Measurements from ENCODE around the gene HEPH.
"Not testable (repeated sequence)": the region's sequence is repeated elsewhere in the genome, so short reads cannot be mapped to it uniquely, and the experiment has no call there.

Gene HEPH

GRCh38 chrX:66163849-66164411 is at the start of gene HEPH:
HEPH (plus strand) TSS chrX:66164247; CDS start chrX:66170571, 6,324 bp downstream.
- DNase-seq (ENCODE audit: low read depth), result no peak

DNA sequence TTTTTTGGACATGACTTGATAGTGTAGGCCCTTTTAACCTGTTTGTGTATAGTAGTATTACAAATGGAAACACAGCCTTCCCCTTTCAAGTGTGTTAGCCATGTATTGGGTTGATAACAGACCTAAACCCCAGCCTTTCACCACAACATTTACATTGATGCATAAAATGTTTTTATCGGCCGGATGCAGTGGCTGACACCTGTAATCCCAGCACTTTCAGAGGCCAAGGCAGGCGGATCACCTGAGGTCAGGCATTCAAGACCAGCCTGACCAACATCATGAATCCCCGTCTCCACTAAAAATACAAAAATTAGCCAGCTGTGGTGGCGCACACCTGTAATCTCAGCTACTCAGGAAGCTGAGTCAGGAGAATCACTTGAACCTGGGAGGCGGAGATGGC is 45.3 kb upstream of the HEPH start:
- not testable (repeated sequence) for DNase-seq (ENCODE audit: low read depth)

- not testable (repeated sequence) for DNase-seq (ENCODE audit: low read depth)
These were observed 42.7 kb upstream of the HEPH start for GRCh38 chrX:66121354-66121753.

DNA sequence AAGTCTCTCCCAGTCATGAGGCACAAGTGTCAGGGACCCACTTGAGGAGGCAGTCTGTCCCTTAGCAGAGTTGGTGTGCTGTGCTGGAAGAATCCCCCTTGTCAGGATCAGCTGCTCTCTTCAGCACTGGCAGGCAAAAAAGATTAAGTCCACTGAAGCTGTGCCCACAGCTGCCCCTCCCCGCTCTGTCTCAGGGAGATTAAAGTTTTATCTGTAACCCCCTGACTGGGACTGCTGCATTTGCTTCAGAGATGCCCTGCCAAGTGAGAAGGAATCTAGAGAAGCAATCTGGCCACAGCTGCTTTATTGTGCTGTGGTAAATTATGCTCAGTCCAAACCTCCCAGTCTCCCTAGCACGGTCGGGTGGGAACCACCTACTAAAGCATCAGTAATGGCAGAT is 37.4 kb upstream of the HEPH start:
- DNase-seq (ENCODE audit: low read depth), result no peak

- DNase-seq (ENCODE audit: low read depth), result no peak
These were observed 33.6 kb upstream of the HEPH start for GRCh38 chrX:66130469-66130868.

GRCh38 chrX:66135284-66135683 is 28.8 kb upstream of the HEPH start:
- not testable (repeated sequence) for DNase-seq (ENCODE audit: low read depth)

DNA sequence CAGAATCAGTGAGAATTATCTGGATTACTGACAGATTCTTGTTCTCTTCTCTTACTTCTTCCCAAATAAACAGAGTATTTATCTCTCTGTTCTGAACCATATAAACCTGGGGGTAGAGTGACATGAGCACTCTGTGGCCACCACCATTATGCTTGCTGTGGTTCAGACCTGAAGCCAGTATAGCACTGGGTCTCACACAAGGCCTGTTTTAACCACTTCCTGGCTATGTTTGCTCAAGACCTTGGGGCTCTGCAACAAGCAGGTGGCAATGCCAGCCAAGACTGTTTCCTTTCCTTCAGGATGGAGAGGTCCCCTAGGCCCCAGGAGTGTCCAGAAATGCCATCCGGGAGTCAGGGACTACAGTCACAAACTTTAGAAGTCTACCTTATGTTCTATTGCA is 21.7 kb upstream of the HEPH start:
- no peak for DNase-seq (ENCODE audit: low read depth)

DNA sequence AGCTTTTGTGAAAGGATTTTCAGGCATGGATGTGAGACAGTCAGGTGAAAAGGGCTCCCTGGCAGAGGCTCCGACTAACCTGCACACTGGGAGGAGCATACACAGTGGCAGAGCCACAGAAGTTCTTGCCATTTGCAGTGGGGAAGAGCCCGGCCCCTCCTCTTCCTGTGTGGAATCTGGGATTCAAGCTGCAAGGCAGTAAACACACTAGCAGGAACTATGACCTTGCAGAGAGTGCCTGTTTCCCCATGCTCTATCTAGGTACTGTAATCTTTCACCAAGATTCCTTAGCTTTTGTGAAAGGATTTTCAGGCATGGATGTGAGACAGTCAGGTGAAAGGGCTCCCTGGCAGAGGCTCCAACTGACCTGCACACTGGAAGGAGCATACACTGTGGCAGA is 19.8 kb upstream of the HEPH start:
- DNase-seq (ENCODE audit: low read depth), result no peak

DNA sequence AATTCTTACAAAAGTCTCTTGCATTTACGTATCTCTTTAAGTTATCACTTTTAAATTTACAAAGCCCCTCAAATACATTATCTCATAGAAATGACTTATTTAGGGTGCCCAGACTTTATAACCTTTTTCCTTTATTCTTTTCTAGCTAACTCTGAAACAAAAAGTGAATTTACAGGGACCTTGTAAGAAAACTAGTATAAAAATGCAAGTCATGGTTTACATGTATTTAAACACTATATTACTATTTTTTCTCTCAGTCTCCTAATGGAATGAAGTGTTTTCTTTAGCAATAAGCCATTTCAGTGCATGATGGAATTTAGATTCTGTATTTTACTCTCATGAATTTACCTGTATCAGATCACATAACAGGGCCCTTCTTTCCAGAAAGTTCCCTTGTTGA is 14.5 kb upstream of the HEPH start:
- no peak for DNase-seq (ENCODE audit: low read depth)

DNA sequence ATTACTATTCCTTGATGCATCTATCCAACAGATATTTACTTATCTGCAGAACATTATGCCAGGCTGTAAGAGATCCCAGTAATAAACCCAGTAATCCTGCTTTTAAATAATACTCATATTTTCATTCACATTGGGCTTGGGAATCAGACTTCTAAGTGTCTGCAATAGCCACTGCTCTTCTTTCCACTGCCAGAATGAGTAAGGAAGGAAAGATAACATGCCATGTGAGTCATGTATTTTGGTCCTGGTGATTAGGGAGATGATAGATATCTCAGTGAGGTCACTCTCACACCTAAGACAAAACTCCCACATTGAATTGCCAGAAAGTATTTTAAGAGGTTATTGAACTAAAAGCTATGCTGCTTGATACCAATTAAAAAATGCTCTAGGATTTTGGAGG is 13.9 kb upstream of the HEPH start:
- DNase-seq (ENCODE audit: low read depth), result no peak

DNA sequence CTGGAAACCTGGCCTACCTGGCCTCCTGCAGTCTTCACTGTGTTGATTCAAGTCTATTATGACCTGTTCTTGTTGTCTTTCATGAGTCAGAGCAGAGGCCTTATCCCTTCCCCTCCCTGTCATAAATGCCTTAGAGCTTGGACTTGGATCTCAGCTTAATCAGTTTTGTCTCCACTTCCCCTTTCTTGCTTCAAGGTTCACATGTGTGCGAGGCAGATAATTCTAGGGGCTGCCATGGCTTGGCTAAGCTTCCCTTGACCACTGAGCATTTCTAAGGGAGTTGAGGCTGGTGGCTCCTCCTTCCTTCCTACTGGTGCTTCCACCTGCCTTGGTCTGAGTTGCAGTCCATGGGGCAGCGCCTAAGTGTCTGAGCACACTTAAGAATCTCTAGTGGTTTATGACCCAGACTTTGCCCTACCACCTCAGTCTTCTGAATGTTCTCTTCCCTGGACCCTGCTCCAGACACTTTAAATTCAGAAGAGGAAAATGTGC is 1.7 kb upstream of the HEPH start:
- no peak for DNase-seq (ENCODE audit: low read depth)

DNA sequence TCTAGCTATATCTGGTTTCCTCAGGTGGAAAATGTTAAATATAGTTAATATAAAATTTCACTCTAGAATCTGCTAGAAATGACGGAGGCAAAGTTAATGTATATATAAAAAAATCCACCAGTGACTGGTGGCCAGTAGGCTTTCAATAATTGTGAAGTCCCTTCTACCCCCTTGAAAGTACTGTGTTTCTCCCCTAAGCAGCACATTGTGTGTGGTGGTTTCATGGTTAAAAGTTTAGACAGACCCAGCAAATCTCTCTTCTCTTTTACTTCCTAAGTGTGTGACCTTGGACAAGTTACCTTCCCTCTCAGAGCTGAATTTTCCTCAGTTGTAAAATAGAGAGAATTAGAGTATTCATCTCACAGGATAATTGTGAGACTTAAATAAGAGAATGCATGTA is 600 bp upstream of the HEPH start:
- no peak for DNase-seq (ENCODE audit: low read depth)

GRCh38 chrX:66164470-66164869 is 423 bp downstream of the HEPH start:
- DNase-seq (ENCODE audit: low read depth), result no peak

DNA sequence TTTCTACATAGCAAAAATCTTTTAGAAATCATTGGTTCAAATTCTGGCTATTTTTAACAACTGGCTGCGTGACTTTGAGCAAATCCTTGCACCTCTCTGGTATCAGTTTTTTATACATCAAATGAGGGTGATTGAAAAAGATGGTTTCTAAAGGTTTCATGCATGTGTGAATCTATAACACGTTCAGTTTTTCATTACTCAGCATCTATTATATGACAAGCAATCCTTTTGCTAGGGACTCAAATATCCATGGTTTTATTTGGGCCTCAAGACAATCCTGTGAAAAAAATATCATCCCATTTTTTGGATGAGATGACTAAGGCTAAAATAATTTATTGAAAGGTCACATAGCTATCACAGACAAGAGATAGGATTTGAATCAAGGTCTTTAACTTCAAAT is 884 bp downstream of the HEPH start:
- DNase-seq (ENCODE audit: low read depth), result no peak

DNA sequence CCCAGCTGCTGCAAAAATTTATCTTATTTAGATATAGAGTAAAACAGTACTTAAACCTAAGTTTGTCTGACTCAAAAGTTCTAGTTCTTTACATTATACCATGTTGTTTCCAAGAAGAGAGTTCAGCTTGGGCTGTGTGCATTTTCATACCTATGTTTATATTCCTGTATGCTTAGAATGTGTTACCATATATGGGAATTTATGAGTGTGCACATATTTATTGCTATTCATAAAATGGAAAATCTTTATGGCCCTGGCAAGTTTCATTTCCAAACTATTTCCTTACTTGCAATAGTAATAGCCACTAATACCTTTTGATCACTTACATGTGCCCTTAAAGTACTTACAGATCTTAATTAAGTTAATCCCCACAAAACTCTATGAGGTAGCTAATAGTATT is 2.6 kb downstream of the HEPH start:
- no peak for DNase-seq (ENCODE audit: low read depth)

DNA sequence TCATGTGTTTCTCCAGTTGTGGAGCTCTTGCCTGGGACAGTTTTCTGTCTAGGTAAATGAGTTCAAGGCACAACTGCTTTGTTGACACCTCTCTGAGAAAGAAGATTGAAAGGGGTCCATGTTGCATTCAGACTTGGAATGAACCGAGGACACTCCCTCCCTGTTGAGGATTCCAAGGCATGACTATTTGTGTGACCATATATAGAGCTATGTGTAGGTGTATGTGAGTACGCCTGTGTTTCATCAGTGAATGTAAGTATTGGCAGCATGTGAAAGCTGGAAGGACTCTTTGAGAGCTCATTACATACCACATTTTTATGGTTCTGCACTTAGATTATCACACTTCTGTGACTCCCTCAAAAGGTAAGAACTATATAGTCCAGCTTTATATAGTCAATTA is 3.4 kb downstream of the HEPH start:
- no peak for DNase-seq (ENCODE audit: low read depth)

GRCh38 chrX:66176134-66176533 is 12.1 kb downstream of the HEPH start:
- no peak for DNase-seq (ENCODE audit: low read depth)

DNA sequence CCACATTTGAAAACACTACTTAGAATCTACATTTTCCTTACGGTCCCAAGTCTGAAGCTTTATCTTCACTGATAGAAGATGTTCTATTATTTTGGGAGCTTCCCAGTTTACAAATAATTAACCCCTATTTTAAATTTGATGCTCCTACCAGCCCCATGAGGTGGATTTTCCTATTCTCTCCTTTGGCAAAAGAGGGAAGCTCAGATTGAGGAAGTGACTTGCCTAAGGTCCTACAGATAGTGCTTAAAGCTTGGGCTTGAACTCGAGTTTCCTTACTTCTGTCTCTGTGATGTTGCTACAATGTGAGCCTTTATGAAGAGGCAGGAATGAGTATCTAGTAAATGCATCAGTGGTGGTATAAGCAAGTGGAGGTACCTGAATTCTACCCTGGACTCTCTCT is 27.5 kb downstream of the HEPH start:
- no peak for DNase-seq (ENCODE audit: low read depth)

- DNase-seq (ENCODE audit: low read depth), result no peak
These were observed 29.8 kb downstream of the HEPH start for GRCh38 chrX:66193821-66194220.

DNA sequence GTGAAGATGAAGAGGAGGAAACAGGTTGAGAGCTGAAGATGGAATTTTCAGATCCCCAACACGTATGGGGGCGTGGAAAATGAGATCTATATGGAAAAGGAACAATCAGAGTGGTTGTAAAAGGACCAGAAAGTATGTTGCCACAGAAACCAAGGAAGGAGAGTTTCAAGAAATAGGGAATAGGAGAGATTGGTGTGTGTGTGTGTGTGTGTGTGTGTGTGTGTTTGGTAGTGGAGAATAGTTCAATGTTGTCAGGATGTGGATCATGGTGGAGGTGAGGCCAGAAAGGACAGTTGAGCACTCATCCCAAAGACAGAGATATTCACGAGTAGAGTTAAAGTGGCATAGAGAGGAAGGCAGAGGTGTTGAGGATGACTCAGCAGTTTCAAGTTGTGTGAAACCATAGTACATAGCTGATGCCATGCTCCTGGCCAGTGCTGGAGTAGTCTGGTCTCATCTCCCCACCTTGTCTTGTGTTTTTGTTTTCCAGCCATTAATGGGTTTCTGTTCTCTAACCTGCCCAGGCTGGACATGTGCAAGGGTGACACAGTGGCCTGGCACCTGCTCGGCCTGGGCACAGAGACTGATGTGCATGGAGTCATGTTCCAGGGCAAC is 36.1 kb downstream of the HEPH start:
- no peak for DNase-seq (ENCODE audit: low read depth)

GRCh38 chrX:66200855-66201795 is 37.1 kb downstream of the HEPH start:
- no peak for DNase-seq (ENCODE audit: low read depth)

DNA sequence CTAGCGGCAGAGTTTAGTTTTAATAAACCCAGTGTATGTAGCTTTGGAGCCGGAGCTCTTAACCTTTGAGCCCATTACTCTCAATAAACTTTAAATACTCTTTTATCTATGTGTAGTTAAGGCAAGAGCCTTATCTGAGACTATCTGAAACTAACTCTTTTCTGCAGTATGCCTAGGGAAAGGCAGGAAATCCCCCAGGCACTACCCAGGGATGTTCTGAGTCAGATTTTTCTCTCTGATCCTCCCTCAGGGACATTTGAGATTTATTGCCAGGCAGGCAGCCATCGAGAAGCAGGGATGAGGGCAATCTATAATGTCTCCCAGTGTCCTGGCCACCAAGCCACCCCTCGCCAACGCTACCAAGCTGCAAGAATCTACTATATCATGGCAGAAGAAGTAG is 39.1 kb downstream of the HEPH start:
- DNase-seq (ENCODE audit: low read depth), result no peak

- no peak for DNase-seq (ENCODE audit: low read depth)
These were observed 57.8 kb downstream of the HEPH start for GRCh38 chrX:66221856-66222255.
